A673 (cell line): ENCODE measurements around the gene TMEM62. TPM values are rescaled to one million over a fixed set of nuclear protein-coding genes. Genes with fewer than 3 reads are reported as not detected.

Source experiments
- BruUV-seq: library from RNA; stranded (reverse); fragments of 400-500 nt; replicated peaks from 2 replicates; lab custom pipeline; 2021; lab: Mats Ljungman, UMichigan
- CTCF ChIA-PET: fragments of 300-600 bp; sonication (Branson Sonifier 250); formaldehyde crosslinking; loops from one replicate; lab custom pipeline; 2022; ENCODE audit warnings: antibody characterized with exemption; lab: Charles Lee
- POLR2A ChIA-PET: fragments of 300-600 bp; sonication (Branson Sonifier 250); formaldehyde crosslinking; loops from one replicate; lab custom pipeline; 2022; ENCODE audit warnings: antibody characterized with exemption; ENCODE audit not compliant: low non-redundant PET; lab: Charles Lee
- DNase-seq: peaks from one replicate; pipeline ENCODE4 v3.0.0-alpha.2; 2015; ENCODE audit warnings: low spot score
- H3K27ac ChIP-seq: fragments of 200-600 bp; sonication (generic); 2 replicates; pipeline ENCODE4 v1.5.1; 2016; ENCODE audit warnings: mixed run types, low read depth, mild to moderate bottlenecking, mixed read lengths, antibody characterized with exemption, low read length; ENCODE audit not compliant: poor library complexity, severe bottlenecking
- H3K27me3 ChIP-seq: fragments of 200-600 bp; sonication (generic); replicated peaks from 2 replicates; pipeline ENCODE4 v1.6.1; 2017; ENCODE audit warnings: mixed run types, low read depth, mild to moderate bottlenecking, mixed read lengths, antibody characterized with exemption, low read length; ENCODE audit not compliant: insufficient read depth, poor library complexity
- H3K36me3 ChIP-seq: fragments of 200-600 bp; sonication (generic); 2 replicates; pipeline ENCODE4 v1.6.1; 2016; ENCODE audit warnings: mixed run types, mild to moderate bottlenecking, mixed read lengths, antibody characterized with exemption, low read length; ENCODE audit not compliant: insufficient read depth, poor library complexity, severe bottlenecking
- H3K4me1 ChIP-seq: fragments of 200-600 bp; sonication (generic); 2 replicates; pipeline ENCODE4 v1.6.1; 2017; ENCODE audit warnings: mixed run types, mild to moderate bottlenecking, mixed read lengths, antibody characterized with exemption, low read length; ENCODE audit not compliant: insufficient read depth, poor library complexity, severe bottlenecking
- H3K4me3 ChIP-seq: fragments of 200-600 bp; sonication (generic); 2 replicates; pipeline ENCODE4 v1.5.1; 2016; ENCODE audit warnings: low read depth, mixed run types, mild to moderate bottlenecking, mixed read lengths, low read length; ENCODE audit not compliant: poor library complexity, severe bottlenecking
- H3K9me3 ChIP-seq: fragments of 200-600 bp; sonication (generic); 2 replicates; pipeline ENCODE4 v1.6.1; 2016; ENCODE audit warnings: mixed run types, low read depth, mild to moderate bottlenecking, mixed read lengths, antibody characterized with exemption, low read length; ENCODE audit not compliant: poor library complexity, severe bottlenecking
- CTCF ChIP-seq: fragments of 300-800, 200-600 bp; sonication (generic); conservative IDR thresholded peaks from 2 replicates; pipeline ENCODE4 v1.5.1; 2017; ENCODE audit warnings: low read depth, mild to moderate bottlenecking, antibody characterized with exemption, low read length, moderate library complexity, mixed read lengths
- EZH2 ChIP-seq: fragments of 200-600 bp; sonication (generic); IDR thresholded peaks from 2 replicates; pipeline ENCODE4 v1.6.1; 2017; ENCODE audit warnings: borderline replicate concordance, low read depth, mild to moderate bottlenecking, mixed read lengths, antibody characterized with exemption, low read length; ENCODE audit not compliant: poor library complexity, severe bottlenecking
- intact Hi-C: fragments of 100-400 bp; cut with micrococcal nuclease; formaldehyde crosslinking; loops from one replicate; pipeline ENCODE4 v1.10.0; 2022; ENCODE audit not compliant: unreplicated experiment
- total RNA-seq: library from RNA; stranded (reverse); gene quantifications from 2 replicates; pipeline ENCODE4 v1.2.3, GENCODE V29; 2021

The TMEM62 gene
- total RNA-seq, 1 experiment from 2014 or later = 5.4 TPM

DNA sequence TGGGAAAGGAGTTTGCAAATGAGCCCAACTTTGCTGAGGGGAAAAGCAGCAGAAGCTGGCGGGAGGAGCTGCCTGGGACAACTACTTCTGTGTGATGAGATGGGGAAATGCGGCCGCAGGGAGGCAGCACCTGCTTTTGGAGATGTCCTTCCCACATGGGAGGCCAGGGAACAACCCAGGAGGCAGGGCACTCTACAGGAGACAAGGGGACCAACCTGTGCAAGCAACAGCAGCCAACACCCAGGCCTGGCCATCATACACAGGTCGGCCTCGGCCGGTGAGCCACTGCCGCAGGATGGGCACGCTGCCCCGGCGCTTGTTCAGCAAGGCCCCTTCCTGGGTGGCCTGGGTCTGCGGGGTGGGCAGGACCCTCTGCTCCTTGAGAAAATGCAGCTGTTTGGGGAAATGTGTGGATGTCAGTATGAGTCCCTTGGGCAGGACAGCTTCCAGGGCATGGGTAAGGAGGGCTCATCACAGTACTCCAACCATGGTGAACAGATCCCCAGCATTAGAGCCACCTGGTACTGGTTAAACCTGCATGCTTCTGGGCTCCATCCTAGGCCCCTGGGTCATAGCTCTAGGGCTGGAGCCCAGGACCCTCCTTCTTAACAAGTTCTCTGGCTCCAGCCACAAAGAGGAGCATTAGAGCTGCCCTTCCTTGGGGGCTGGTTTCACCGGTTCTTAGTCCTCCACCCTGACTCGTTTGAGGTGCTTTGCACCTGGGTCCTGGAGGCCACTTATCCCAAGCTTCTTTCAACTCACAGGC lies 75.9 kb downstream of the TMEM62 start:
- no TSS peak for BruUV-seq
- ChIA-PET CTCF (interaction anchor here (0.5 to 1.4 kb wide), 4 partner anchors 16 to 628 kb away, joined by 3 to 5 read pairs (median 3); no protein-coding TSS in a partner anchor), POLR2A (no interaction called here)
- Histone ChIP-seq H3K4me3 (no peak overlapping the region), H3K9me3 (no peaks in the 10 kb centered on the region), H3K36me3 (no peaks in the 10 kb centered on the region), H3K27ac (no peak overlapping the region), H3K27me3 (no peaks in the 10 kb centered on the region), H3K4me1 (no peaks in the 10 kb centered on the region)
- TF ChIP-seq EZH2 = no peak
- TF ChIP-seq CTCF = no peak; the same call in 1 of the 2 replicates
- DNase-seq = no peak
- intact Hi-C loops = no loop called here

DNA sequence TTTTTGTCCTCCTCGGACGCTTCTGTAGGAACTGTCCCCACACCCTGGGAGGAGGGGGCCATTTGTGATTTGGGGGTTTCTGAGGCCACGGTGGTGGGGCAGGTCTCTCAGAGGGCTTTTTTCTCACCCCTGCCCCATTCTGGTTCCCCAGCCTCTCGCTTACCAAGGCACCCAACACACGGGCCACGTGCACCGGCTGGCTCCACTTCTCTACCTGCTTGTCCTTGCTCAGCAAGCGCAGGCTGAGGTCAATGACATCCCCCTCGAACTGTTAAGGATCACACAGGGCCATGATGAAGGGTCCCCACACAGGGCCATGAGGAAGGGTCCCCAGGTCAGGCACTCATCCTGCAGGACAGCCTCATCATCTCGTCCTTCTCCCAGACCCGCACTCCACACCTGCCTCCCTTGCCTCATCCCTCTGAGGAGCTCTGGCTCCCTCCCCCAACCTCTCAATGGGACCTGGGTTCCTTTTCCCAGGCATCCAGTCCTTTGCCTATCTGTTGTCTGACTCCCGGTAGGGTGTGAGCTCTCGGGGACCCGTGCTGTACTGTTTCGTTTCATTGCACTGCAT lies 76.9 kb downstream of the TMEM62 start:
- TF ChIP-seq CTCF = no peak
- TF ChIP-seq EZH2 = no peak
- Histone ChIP-seq H3K4me3 (no peak overlapping the region), H3K27ac (no peak overlapping the region), H3K4me1 (no peaks in the 10 kb centered on the region), H3K27me3 (no peaks in the 10 kb centered on the region), H3K36me3 (no peaks in the 10 kb centered on the region), H3K9me3 (no peaks in the 10 kb centered on the region)
- no peak for DNase-seq
- POLR2A ChIA-PET = no interaction called here
- CTCF ChIA-PET = interaction anchor here (1.4 kb wide), 1 partner anchor 15 kb away, joined by 5 read pairs; no protein-coding TSS in a partner anchor
- intact Hi-C loops = no loop called here
- no TSS peak for BruUV-seq

GRCh38 chr15:43210807-43211206 lies 77.4 kb downstream of the TMEM62 start:
- CTCF ChIA-PET = interaction anchor here (1.2 kb wide), 1 partner anchor 15 kb away, joined by 4 read pairs; no protein-coding TSS in a partner anchor
- TF ChIP-seq CTCF (no peak), EZH2 (no peak)
- POLR2A ChIA-PET = interaction anchor here (0.6 kb wide), 1 partner anchor 103 kb away, joined by 3 read pairs; no protein-coding TSS in a partner anchor
- H3K27me3 ChIP-seq = no peaks in the 10 kb centered on the region
- no TSS peak for BruUV-seq
- H3K4me1 ChIP-seq = no peaks in the 10 kb centered on the region
- no peak overlapping the region for H3K4me3 ChIP-seq
- DNase-seq = no peak
- H3K9me3 ChIP-seq = no peaks in the 10 kb centered on the region
- intact Hi-C loops = no loop called here
- H3K36me3 ChIP-seq = no peaks in the 10 kb centered on the region
- H3K27ac ChIP-seq = no peak overlapping the region
